Hindlimb muscle (tissue), 1 donor: Measurements from ENCODE around the gene RBPMS2. TPM values are rescaled to one million over a fixed set of nuclear protein-coding genes. Genes with fewer than 3 reads are reported as not detected.
"Not testable (repeated sequence)": the region's sequence is repeated elsewhere in the genome, so short reads cannot be mapped to it uniquely, and the experiment has no call there.

Source experiments
- DNase-seq: peaks from one replicate; pipeline ENCODE4 v3.0.0-alpha.2; 2013
- polyA plus RNA-seq: library from polyadenylated mRNA; unstranded; fragments of 120-200 nt; gene quantifications from one replicate; pipeline ENCODE4 v1.2.1, GENCODE V29; 2013; ENCODE audit not compliant: insufficient read length

The RBPMS2 gene
- polyA plus RNA-seq, result 4.4 TPM

- DNase-seq, result peak; percentile 42
These were observed at the start of gene RBPMS2 for GRCh38 chr15:64775551-64776401. Gene RBPMS2, minus strand, starts transcription at chr15:64775589. Its CDS starts 270 bp downstream, at chr15:64775319.

GRCh38 chr15:64824929-64825430 is 49.6 kb upstream of the RBPMS2 start:
- no peak for DNase-seq

- no peak for DNase-seq
These were observed 41.1 kb upstream of the RBPMS2 start for GRCh38 chr15:64816452-64816851.

GRCh38 chr15:64814965-64815364 is 39.6 kb upstream of the RBPMS2 start:
- DNase-seq, result not testable (repeated sequence)

GRCh38 chr15:64814283-64814682 is 38.9 kb upstream of the RBPMS2 start:
- DNase-seq, result not testable (repeated sequence)

GRCh38 chr15:64813075-64813474 is 37.7 kb upstream of the RBPMS2 start:
- no peak for DNase-seq

GRCh38 chr15:64810497-64811326 is 35.3 kb upstream of the RBPMS2 start:
- DNase-seq, result no peak

- peak; percentile 81 for DNase-seq
These were observed 34.5 kb upstream of the RBPMS2 start for GRCh38 chr15:64809649-64810496.

GRCh38 chr15:64808785-64809453 is 33.5 kb upstream of the RBPMS2 start:
- DNase-seq, result no peak

GRCh38 chr15:64807751-64808222 is 32.4 kb upstream of the RBPMS2 start:
- no peak for DNase-seq

- no peak for DNase-seq
These were observed 31.8 kb upstream of the RBPMS2 start for GRCh38 chr15:64807051-64807749.

- no peak for DNase-seq
These were observed 31.1 kb upstream of the RBPMS2 start for GRCh38 chr15:64806509-64806908.

- DNase-seq, result no peak
These were observed 29.2 kb upstream of the RBPMS2 start for GRCh38 chr15:64804619-64805018.

- no peak for DNase-seq
These were observed 28.1 kb upstream of the RBPMS2 start for GRCh38 chr15:64803526-64803925.

GRCh38 chr15:64800476-64800875 is 25.1 kb upstream of the RBPMS2 start:
- no peak for DNase-seq

GRCh38 chr15:64798905-64799304 is 23.5 kb upstream of the RBPMS2 start:
- not testable (repeated sequence) for DNase-seq

GRCh38 chr15:64795921-64796320 is 20.5 kb upstream of the RBPMS2 start:
- DNase-seq, result not testable (repeated sequence)

- not testable (repeated sequence) for DNase-seq
These were observed 19.9 kb upstream of the RBPMS2 start for GRCh38 chr15:64795299-64795698.

- no peak for DNase-seq
These were observed 16.9 kb upstream of the RBPMS2 start for GRCh38 chr15:64792282-64792681.

GRCh38 chr15:64791401-64791800 is 16.0 kb upstream of the RBPMS2 start:
- DNase-seq, result no peak

GRCh38 chr15:64783796-64784195 is 8.4 kb upstream of the RBPMS2 start:
- DNase-seq, result no peak
